OCI-LY3 (cell line): ENCODE results near the gene POP5.

Source experiments
- EZH2phosphoT487 ChIP-seq: fragments of 200-600 bp; shearing (Covaris generic); IDR thresholded peaks from 2 replicates; pipeline ENCODE4 v1.6.1; 2018; ENCODE audit warnings: antibody characterized with exemption, mixed run types, low read depth
- TF ChIP-seq, protein P1 (sequence below): fragments of 200-600, 300-600 bp; sonication (generic); IDR thresholded peaks from 2 replicates; pipeline ENCODE4 v1.5.1; 2014; ENCODE audit warnings: antibody characterized with exemption, low read length, low read depth

DNA sequence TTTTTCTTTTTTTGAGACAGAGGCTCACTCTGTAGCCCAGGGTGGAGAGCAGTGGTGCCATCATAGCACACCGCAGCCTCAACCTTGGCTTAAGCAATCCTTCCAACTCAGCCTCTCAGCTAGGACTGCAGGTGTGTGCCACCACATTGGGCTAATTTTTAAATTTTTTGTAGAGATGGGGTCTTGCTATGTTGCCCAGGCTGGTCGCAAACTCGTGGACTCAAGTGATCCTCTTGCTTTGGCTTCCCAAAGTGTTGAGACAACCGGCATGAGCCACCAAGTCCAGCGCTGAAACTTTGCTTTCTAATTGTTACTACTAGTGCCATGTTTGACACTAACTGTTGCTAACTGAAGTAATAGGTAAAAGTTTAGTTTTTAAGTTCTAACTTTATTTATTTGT lies 39.0 kb downstream of the POP5 start:
- TF ChIP-seq EZH2phosphoT487: no peak
- TF ChIP-seq, protein P1, sequence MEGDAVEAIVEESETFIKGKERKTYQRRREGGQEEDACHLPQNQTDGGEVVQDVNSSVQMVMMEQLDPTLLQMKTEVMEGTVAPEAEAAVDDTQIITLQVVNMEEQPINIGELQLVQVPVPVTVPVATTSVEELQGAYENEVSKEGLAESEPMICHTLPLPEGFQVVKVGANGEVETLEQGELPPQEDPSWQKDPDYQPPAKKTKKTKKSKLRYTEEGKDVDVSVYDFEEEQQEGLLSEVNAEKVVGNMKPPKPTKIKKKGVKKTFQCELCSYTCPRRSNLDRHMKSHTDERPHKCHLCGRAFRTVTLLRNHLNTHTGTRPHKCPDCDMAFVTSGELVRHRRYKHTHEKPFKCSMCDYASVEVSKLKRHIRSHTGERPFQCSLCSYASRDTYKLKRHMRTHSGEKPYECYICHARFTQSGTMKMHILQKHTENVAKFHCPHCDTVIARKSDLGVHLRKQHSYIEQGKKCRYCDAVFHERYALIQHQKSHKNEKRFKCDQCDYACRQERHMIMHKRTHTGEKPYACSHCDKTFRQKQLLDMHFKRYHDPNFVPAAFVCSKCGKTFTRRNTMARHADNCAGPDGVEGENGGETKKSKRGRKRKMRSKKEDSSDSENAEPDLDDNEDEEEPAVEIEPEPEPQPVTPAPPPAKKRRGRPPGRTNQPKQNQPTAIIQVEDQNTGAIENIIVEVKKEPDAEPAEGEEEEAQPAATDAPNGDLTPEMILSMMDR: no peak
